Measurements from ENCODE around the gene CCNB3.
"Not testable (repeated sequence)": the region's sequence is repeated elsewhere in the genome, so short reads cannot be mapped to it uniquely, and the experiment has no call there.

The CCNB3 gene

GRCh38 chrX:50204364-50204899, at the start of gene CCNB3:
TSS of gene CCNB3 (plus strand) at chrX:50204765. CDS start at chrX:50285164, 80,399 bp downstream.
- DNase-seq: peak; percentile 72

GRCh38 chrX:50157545-50158135, 46.9 kb upstream of the CCNB3 start:
- no peak for DNase-seq

GRCh38 chrX:50158593-50158992, 46.0 kb upstream of the CCNB3 start:
- DNase-seq: no peak

- DNase-seq: no peak
These were observed 43.4 kb upstream of the CCNB3 start for GRCh38 chrX:50161127-50161526.

GRCh38 chrX:50165727-50166126, 38.8 kb upstream of the CCNB3 start:
- DNase-seq: no peak

- no peak for DNase-seq
These were observed 37.2 kb upstream of the CCNB3 start for GRCh38 chrX:50167366-50167765.

- no peak for DNase-seq
These were observed 36.3 kb upstream of the CCNB3 start for GRCh38 chrX:50168241-50168687.

GRCh38 chrX:50169717-50170116, 34.8 kb upstream of the CCNB3 start:
- DNase-seq: no peak

- DNase-seq: no peak
These were observed 24.3 kb upstream of the CCNB3 start for GRCh38 chrX:50180073-50180940.

GRCh38 chrX:50183891-50184290, 20.7 kb upstream of the CCNB3 start:
- DNase-seq: no peak

GRCh38 chrX:50188859-50189600, 15.5 kb upstream of the CCNB3 start:
- DNase-seq: no peak

GRCh38 chrX:50198348-50198747, 6.2 kb upstream of the CCNB3 start:
- DNase-seq: no peak

GRCh38 chrX:50200907-50201306, 3.7 kb upstream of the CCNB3 start, which contains the start of gene AKAP4:
TSS of gene AKAP4 (minus strand) at chrX:50201007. CDS start at chrX:50200889, 118 bp downstream.
- no peak for DNase-seq

GRCh38 chrX:50202539-50202938, 2.0 kb upstream of the CCNB3 start:
- DNase-seq: no peak

GRCh38 chrX:50206753-50207152, 2.2 kb downstream of the CCNB3 start:
- no peak for DNase-seq

- DNase-seq: peak; percentile 1
These were observed 6.9 kb downstream of the CCNB3 start for GRCh38 chrX:50211510-50211909.

GRCh38 chrX:50281253-50281652, 76.7 kb downstream of the CCNB3 start:
- DNase-seq: no peak

- DNase-seq: no peak
These were observed 122.7 kb downstream of the CCNB3 start for GRCh38 chrX:50327235-50327634.

GRCh38 chrX:50332668-50333067, 128.1 kb downstream of the CCNB3 start:
- not testable (repeated sequence) for DNase-seq

- no peak for DNase-seq
These were observed 128.7 kb downstream of the CCNB3 start for GRCh38 chrX:50333308-50333707.

GRCh38 chrX:50343917-50344316, 139.4 kb downstream of the CCNB3 start:
- DNase-seq: no peak

- peak; percentile 16 for DNase-seq
These were observed 168.4 kb downstream of the CCNB3 start for GRCh38 chrX:50372966-50373365.

Data from inflammatory macrophage treated with lipopolysaccharide for 4 hours (primary cell).